Mesodermal cell (in vitro differentiated cells): Measurements from ENCODE around the gene SMIM38.
"Not testable (repeated sequence)": the region's sequence is repeated elsewhere in the genome, so short reads cannot be mapped to it uniquely, and the experiment has no call there.

ENCODE experiments used
- H3K27ac ChIP-seq: 2 replicates; pipeline ENCODE4 v1.7.0; 2013; ENCODE audit warnings: mild to moderate bottlenecking, low read depth, low read length, moderate library complexity; ENCODE audit not compliant: severe bottlenecking
- H3K36me3 ChIP-seq: 2 replicates; pipeline ENCODE4 v1.7.1; 2013; ENCODE audit warnings: mild to moderate bottlenecking, low read length, moderate library complexity; ENCODE audit not compliant: control insufficient read depth, insufficient read depth
- H3K4me1 ChIP-seq: one replicate; pipeline ENCODE4 v1.7.1; 2013; ENCODE audit warnings: mild to moderate bottlenecking, low read length; ENCODE audit not compliant: insufficient read depth, control insufficient read depth, poor library complexity, severe bottlenecking
- H3K4me3 ChIP-seq: 2 replicates; pipeline ENCODE4 v1.7.0; 2013; ENCODE audit warnings: low read length, control low read depth, mild to moderate bottlenecking; ENCODE audit not compliant: insufficient read depth, poor library complexity, severe bottlenecking; ENCODE audit errors: extremely low read depth
- H3K9me3 ChIP-seq: 2 replicates; pipeline ENCODE4 v1.7.1; 2013; ENCODE audit warnings: mild to moderate bottlenecking, low read length, moderate library complexity; ENCODE audit not compliant: control insufficient read depth
- WGBS, 2 experiments: methylation state at CpG; one replicate each; pipeline ENCODE4 v1.1.5; 2013; ENCODE audit warnings: missing lambda C conversion rate in 2 of 2; ENCODE audit not compliant: insufficient coverage in 2 of 2; 5-methylcytosine and 5-hydroxymethylcytosine counted together

SMIM38 gene

GRCh38 chr11:69140635-69141034 is 15.1 kb upstream of the SMIM38 start:
- Histone ChIP-seq H3K4me1 (peaks cover 14% of the 10 kb centered on the region), H3K27ac (no peak overlapping the region), H3K36me3 (no peaks in the 10 kb centered on the region), H3K9me3 (peaks cover 3% of the 10 kb centered on the region), H3K4me3 (no peak overlapping the region)
- 87 to 96% methylated on average over 5 of the region's 5 CpGs for WGBS, 2 experiments

- H3K9me3 ChIP-seq = peaks cover 7% of the 10 kb centered on the region
- WGBS, 2 experiments = 71 to 81% methylated on average over 4 to 6 of the region's 8 CpGs
- H3K36me3 ChIP-seq = no peaks in the 10 kb centered on the region
- H3K4me1 ChIP-seq = peaks cover 14% of the 10 kb centered on the region
- no peak overlapping the region for H3K27ac ChIP-seq
- H3K4me3 ChIP-seq = no peak overlapping the region
Measured at GRCh38 chr11:69141742-69142141, 14.0 kb upstream of the SMIM38 start.

GRCh38 chr11:69142895-69143294 is 12.8 kb upstream of the SMIM38 start:
- Histone ChIP-seq H3K4me1 (peaks cover 9% of the 10 kb centered on the region), H3K9me3 (peaks cover 7% of the 10 kb centered on the region), H3K4me3 (no peak overlapping the region), H3K36me3 (no peaks in the 10 kb centered on the region), H3K27ac (no peak overlapping the region)
- 86 to 100% methylated on average over 1 of the region's 2 CpGs for WGBS, 2 experiments

DNA sequence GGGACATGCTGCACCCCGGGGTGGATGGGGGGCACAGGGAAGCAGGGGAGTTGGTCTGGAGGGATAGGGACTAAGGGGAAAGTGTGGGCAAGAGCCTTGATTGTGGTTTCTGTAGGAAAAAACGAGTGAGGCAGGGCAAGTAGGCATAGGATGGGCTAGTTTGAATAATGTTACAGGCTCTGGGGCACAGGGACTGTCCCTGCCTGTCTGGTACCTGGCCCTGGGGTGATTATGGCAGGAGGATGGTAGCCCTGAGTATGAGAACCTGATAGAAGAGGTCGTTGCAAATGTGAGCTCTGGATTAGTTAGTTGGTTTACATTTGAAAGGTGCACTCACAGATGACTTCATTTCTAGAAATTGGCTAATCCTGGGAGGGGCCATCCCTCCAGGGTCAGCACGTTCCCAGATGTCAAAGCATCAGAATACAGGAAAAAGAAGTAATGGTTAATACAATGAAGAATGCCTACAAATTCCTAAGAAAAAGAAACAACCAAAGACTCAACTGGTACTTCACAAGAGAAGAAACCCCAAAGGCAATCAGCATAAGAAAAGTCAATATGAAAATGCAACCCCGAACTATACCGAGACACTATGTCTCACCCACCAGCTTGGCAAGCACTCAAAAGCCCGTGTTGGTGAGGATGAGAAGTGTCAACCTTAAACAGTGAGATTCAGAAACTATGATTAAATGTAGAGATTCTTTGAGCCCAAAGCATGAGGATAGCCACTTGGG is 11.3 kb upstream of the SMIM38 start:
- WGBS, 2 experiments = 70 to 88% methylated on average over 2 to 4 of the region's 7 CpGs
- no peak overlapping the region for H3K27ac ChIP-seq
- no peaks in the 10 kb centered on the region for H3K4me1 ChIP-seq
- H3K9me3 ChIP-seq = peaks cover 7% of the 10 kb centered on the region
- H3K4me3 ChIP-seq = no peak overlapping the region
- no peaks in the 10 kb centered on the region for H3K36me3 ChIP-seq

GRCh38 chr11:69145050-69145380 is 10.7 kb upstream of the SMIM38 start:
- H3K4me3 ChIP-seq = no peak overlapping the region
- 95% methylated on average over 4 of the region's 4 CpGs; no CpG with 5 or more reads in 1 of the 2 experiments for WGBS, 2 experiments

GRCh38 chr11:69148377-69148762 is 7.4 kb upstream of the SMIM38 start:
- H3K36me3 ChIP-seq = no peaks in the 10 kb centered on the region
- 94 to 96% methylated on average over 12 to 13 of the region's 13 CpGs for WGBS, 2 experiments
- no peak overlapping the region for H3K4me3 ChIP-seq
- peaks cover 20% of the 10 kb centered on the region for H3K4me1 ChIP-seq
- H3K27ac ChIP-seq = no peak overlapping the region
- H3K9me3 ChIP-seq = peaks cover 7% of the 10 kb centered on the region

More at GRCh38 chr11:69145050-69145380, 10.7 kb upstream of the SMIM38 start:
- Histone ChIP-seq H3K36me3 (no peaks in the 10 kb centered on the region), H3K9me3 (peaks cover 7% of the 10 kb centered on the region), H3K27ac (no peak overlapping the region), H3K4me1 (no peaks in the 10 kb centered on the region)

- Histone ChIP-seq H3K27ac (no peak overlapping the region), H3K9me3 (peaks cover 7% of the 10 kb centered on the region)
Measured at GRCh38 chr11:69148806-69149205, 6.9 kb upstream of the SMIM38 start.

DNA sequence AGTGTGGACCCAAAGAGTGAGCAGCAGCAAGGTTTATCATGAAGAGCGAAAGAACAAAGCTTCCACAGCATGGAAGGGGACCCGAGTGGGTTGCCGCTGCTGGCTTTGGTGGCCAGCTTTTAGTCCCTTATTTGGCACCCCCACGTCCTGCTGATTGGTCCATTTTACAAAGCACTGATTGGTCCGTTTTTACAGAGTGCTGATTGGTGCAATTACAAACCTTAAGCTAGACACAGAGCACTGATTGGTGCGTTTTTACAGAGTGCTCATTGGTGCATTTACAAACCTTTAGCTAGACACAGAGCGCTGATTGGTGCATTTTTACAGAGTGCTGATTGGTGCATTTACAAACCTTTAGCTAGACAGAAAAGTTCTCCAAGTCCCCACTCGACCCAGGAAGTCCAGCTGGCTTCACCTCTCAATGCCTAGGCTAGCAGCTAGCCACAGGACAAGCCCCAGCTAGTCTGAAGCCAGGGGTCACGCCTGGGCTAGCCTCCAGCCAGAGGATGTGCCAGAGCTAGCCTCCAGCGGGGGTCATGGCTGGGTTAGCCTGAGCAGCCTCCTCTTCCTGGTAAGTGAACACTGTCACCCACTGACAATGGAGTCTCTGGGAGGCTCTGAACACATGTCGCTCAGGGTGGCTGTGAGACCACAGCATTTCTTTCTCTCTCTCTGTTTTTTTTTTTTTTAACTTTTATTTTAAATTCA is 6.2 kb upstream of the SMIM38 start:
- not testable (repeated sequence) for H3K4me3 ChIP-seq, H3K9me3 ChIP-seq, H3K27ac ChIP-seq, H3K36me3 ChIP-seq
- 91 to 95% methylated on average over 9 to 10 of the region's 11 CpGs for WGBS, 2 experiments
- peaks cover 29% of the 10 kb centered on the region for H3K4me1 ChIP-seq

More at GRCh38 chr11:69148806-69149205, 6.9 kb upstream of the SMIM38 start:
- Histone ChIP-seq H3K4me3 (no peak overlapping the region), H3K4me1 (peaks cover 24% of the 10 kb centered on the region), H3K36me3 (no peaks in the 10 kb centered on the region)
- WGBS, 2 experiments = 73 to 87% methylated on average over 4 to 7 of the region's 9 CpGs

DNA sequence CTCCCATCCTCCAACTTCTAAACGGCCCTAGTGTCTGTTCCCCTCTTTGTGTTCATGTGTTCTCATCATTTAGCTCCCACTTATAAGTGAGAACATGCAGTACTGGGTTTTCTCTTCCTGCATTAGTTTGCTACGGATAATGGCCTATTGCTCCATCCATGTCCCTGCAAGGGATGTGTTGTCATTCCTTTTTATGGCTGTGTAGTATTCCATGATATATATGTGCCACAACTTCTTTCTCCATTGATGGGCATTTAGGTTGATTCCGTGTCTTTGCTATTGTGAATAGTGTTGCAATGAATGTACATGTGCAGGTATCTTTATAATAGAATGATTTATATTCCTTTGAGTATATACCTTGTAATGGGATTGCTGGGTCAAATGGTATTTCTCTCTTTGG is 5.6 kb upstream of the SMIM38 start:
- Histone ChIP-seq H3K4me3 (no peak overlapping the region), H3K4me1 (peaks cover 35% of the 10 kb centered on the region), H3K9me3 (peaks cover 7% of the 10 kb centered on the region), H3K27ac (no peak overlapping the region), H3K36me3 (no peaks in the 10 kb centered on the region)
- 80% methylated on average over 1 of the region's 3 CpGs; no CpG with 5 or more reads in 1 of the 2 experiments for WGBS, 2 experiments

DNA sequence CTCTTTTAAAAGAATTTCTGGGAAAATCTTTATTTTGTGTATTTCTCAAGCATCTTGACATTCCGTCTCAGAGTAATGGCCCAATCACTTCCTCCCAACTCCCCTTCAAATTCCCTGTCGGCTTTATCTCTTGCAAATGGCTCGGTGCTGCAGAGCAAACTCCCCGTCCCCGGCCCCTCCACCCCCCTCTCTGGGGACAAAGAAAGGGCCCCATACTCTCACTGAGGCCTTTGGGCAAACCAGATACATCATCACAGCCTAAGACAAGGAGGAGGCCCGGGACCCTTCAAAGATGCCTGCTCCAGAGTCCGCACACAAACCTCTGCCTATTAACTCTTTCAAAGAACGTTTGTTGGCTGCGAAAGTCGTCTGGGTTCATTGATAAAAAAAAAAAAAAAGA is 3.9 kb upstream of the SMIM38 start:
- no peak overlapping the region for H3K4me3 ChIP-seq
- H3K27ac ChIP-seq = peak overlapping the region; percentile 67
- no peaks in the 10 kb centered on the region for H3K36me3 ChIP-seq
- 0 to 26% methylated on average over 1 to 5 of the region's 10 CpGs for WGBS, 2 experiments
- no peaks in the 10 kb centered on the region for H3K9me3 ChIP-seq
- peaks cover 50% of the 10 kb centered on the region for H3K4me1 ChIP-seq
